ENCODE data around the gene EPS8.
"Not testable (repeated sequence)": the region's sequence is repeated elsewhere in the genome, so short reads cannot be mapped to it uniquely, and the experiment has no call there.

The EPS8 gene

DNA sequence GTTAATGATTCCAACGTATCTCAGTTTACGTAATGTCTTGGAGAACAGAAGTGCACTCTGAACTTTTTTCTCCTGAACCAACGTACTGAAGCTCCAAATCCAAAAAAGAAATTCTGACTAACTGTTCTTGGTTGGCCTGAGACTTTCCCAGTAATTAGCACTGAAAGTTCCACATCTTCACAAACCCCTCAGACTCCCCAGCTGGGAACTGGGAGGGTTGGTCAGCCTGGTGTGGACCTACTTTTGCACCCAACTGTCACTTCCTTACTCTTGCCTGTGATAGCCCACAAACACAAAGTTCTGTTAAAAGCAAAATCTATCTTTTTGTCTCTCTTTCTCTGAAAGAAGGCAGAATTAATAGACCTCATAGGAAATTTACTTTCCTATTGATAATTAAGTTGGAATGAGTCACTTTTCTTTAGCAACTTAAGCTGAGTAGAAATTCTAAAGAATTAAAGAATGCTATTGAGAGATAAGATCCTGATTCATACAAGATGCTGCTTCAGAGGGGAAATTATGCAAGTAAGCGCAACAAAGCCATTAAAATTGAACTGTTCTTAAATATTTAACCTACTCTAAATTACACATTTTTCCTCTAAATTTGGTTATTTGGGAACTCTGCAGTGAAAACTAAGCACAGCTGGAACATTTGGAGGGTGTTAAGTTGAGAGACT is 155.0 kb downstream of the EPS8 start:
- DNase-seq: no peak

- DNase-seq: no peak
These were observed 156.0 kb downstream of the EPS8 start for GRCh38 chr12:15633201-15633600.

DNA sequence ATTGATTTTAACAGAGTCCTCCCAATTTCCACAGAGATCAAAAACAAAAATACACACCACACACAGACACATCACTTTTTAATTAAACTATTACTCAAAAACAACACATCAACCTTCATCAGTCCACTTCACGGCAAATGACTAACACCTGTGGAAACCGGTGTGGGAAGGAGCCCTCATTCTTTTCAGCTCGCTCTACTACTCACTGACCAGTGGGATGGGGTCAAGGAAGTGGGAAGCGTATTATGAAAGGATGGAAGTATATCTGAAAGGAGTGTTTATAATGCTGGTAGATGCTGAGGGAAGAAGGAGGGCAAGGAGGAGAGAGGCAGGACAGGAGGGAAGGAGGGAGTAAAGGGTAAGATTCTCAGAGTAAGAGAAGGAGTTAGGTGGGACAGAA is 156.5 kb downstream of the EPS8 start:
- no peak for DNase-seq

GRCh38 chr12:15631007-15631715 is 158.0 kb downstream of the EPS8 start:
- DNase-seq: no peak

- DNase-seq: no peak
These were observed 159.4 kb downstream of the EPS8 start for GRCh38 chr12:15629761-15630160.

- no peak for DNase-seq
These were observed 160.1 kb downstream of the EPS8 start for GRCh38 chr12:15629108-15629507.

DNA sequence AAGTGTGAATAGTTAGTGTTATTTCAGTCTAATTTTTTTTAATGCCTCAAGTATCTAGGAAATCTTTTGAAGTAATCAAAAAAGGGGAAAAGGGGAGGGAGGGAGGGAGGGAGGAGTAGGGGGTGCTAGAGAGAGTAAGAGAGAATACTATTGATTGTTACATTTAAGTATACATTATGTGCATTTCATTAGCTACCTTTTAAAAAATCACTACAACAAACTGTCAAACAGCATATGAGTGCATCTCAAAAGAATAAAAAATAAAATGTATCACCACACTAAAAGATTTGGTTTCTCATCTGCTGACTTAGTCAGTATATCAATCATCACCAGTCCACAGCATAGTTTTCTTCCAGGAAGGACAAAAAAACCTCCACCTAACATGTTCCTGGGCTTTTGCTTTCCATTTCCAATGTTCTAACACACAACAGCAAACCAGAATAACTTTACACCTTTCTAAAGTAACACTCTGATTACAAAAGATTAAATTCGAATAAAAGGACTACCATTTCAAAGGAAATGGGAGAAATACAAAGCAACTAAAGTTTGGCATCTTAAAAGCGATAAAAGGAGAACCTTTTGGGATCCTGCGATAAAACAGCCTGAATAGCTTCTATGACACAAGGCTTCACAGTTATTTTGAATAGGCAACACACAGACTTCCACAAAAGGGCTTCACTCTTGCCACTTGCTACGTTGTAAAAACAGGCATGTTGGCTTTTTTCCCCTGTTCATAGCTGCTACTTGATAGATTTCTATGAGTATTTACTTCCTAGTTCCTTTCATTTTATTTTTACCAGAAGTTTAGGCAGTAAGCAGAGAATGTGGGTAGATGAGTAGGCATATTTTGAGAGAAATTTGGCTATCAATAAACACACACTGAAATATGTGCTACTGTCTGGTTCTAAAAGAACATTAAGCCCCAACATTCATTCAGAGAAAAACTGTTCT is 160.9 kb downstream of the EPS8 start:
- DNase-seq: no peak

- no peak for DNase-seq
These were observed 164.1 kb downstream of the EPS8 start for GRCh38 chr12:15625075-15625474.

DNA sequence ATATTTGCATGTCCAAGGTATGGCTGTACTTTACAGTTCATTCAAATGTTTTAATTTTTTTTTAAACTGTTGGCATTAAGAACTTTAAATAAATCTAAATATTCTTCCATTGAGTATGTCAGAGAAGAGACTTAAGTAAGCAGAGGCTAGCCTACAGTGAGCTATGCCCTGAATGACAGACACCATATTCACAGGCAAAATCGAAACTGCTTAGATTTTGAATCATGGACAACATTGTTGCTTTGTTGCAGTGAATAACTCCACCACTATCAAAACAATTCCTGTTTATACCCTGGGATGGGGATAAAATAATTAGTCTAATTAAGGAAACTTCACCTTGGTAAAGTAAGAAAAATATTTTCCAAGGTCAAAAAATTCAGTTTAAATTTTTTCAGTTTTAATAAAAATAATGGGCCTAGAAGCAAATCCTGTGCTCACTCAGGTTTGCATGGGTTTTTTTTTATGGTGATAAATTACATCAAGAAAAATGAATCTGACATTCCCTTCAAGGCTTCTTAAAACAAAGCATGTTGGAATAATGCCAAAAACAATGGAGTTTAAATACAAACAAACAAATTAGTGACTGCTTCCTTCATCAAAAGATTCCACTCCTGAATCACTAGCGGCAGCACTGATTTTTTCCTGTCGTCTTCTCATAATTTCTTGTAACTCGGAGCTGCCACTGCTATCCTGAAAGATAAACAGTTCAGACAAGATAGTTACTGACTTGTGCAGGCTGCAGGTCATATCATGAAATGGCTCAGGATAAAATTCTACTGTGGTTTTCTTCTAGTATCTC is 168.2 kb downstream of the EPS8 start:
- DNase-seq: no peak

- DNase-seq: not testable (repeated sequence)
These were observed 172.7 kb downstream of the EPS8 start for GRCh38 chr12:15616495-15616894.

DNA sequence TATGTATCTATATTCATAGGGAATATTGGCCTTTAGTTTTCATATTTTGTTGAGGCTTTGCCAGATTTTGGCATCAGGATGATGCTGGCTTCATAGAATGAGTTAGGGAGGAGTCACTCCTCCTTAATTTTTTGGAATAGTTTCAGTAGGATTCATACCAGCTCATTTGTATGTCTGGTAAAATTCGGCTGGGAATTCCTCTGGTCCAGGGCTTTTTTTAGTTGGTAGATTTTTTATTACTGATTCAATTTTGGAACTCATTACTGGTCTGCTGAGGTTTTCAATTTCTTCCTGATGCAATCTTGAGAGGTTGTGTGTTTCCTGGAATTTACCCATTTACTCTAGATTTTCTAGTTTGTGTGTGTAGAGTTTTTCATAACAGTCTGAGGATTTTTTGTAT is 175.2 kb downstream of the EPS8 start:
- DNase-seq: no peak

DNA sequence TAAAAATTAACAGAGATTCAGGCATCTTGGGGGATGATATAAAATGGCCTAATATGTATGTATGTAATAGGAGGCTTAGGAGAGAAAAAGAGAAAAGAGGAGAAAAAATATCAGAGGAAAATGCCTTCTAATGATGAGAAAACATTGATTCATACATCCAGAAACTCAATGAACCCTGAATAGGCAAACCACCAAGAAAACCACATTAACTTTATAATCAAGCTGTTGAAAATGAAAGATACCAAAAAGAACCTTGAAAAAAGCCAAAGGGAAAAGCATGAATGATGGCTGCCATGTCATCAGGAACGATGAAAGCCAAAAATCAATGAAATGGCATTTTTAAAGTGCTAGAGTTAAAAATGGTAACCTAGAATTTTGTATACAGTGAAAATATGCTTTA is 180.2 kb downstream of the EPS8 start:
- DNase-seq: no peak

DNA sequence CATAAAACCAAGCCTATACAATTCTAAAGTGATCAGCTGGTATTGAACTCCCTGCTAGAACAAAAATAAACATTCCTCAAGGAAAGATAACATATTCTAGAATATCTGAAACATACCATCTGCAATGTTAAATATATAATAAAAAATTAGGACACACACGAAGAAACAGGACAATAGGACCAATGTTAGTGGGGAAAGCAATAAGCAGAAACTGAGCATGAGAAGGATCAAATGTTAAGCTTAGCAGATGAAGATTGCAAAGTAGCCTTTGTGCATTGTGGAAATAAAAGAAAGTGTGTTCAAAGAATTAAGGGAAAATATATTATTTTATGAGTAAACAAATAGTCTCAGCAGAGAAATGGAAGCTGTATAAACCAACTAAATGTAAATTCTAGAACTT is 180.8 kb downstream of the EPS8 start:
- no peak for DNase-seq

- no peak for DNase-seq
These were observed 183.2 kb downstream of the EPS8 start for GRCh38 chr12:15605881-15606590.

DNA sequence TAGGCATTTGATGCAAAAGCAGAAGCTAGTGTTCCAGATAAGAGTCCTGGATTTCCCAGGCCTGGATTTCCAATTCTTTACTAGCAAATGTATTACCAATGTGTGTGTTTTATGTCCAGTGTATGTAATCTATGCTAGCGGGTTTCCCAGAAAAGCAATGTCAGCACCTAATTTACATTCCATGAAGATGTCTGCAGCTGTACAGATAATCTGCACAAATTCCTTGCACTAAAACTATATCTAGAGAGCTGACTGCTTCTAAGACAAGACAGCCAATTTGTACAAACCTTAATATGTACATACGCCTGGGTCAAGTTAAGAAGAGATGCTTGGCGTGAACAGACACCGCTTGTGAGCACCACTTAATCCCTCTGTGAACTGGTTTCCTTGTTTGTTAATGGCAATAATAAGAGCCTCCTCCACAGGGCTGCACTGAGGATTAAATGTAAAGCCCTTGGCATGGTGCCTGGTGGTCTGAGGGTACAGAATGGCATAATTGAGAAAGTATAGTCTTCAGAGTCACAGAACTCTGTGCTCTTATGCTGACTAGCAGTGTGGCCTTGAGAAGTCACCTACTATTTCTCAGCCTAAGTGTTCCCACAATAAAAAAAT is 185.6 kb downstream of the EPS8 start:
- DNase-seq: peak; percentile 20

- no peak for DNase-seq
These were observed 187.0 kb downstream of the EPS8 start for GRCh38 chr12:15602051-15602672.

- DNase-seq: no peak
These were observed 187.9 kb downstream of the EPS8 start for GRCh38 chr12:15601210-15601800.

DNA sequence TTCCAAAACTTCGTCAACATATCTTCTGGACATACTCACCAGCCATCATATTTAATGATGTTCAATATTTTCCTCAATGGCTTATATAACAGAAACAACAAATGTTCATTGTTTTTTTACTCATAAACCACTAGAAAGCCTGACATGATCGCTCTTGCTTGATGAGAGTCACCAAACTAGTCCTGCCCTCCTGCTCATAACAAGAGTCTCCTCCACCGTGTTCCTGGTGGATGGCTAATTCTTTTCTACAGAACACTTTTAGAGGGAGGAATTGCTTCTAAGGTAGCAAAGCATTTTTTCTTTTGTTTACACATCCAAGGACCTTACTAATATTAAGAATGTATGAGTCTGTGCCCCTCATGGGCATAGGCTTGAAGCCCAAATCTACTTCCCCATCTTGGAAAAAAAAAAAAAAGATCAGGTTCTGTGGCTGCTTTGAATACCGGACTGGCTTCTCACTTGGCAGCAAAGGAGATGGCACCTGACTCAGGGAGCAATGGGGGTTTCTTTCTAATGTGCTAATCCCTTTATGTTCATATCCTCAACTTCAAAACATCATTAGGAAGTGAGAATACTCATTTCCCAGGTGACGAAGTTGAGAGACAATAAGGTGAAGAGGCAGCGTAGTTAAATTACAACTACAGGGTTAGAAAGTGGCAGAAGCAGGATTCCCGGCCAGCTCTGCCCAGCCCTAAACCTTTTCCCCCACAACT is 188.8 kb downstream of the EPS8 start:
- no peak for DNase-seq

DNA sequence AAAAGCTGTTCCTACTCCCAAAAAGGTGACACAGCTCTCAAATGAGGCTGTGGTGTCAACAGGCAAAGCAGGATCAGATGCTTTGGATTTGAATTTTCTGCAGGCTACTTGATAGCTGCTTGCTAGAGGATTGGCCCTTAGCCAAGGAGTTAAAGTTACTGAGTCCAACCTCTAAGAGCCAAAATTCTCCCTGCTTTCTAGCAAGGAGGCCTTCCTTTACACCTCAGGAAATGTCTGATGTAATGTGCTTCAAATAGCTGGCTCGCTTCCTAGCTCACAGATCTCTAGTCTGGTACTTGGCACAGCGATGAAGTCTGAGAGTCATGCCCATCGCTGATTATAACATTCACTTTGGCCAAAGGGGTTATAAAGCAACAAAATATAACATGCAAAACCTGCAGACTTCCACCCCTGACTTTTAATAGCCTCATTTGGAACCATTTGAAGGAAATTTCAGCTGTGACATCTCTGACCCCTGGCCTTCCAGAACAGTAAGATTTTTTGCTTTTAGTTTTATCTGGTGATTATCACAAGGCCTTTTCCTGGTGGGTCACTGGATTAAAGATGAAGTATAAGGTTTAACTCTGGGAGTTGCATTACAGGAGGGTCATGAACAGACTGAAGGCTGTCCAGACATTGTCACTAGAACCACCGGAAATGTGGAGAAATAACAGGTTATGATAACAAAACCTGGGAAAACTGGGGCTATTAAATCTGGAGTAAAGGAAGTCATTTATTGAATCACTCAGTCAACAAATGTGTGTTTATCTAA is 189.7 kb downstream of the EPS8 start:
- DNase-seq: peak; percentile 93
